PC-9 (cell line): Measurements from ENCODE around the gene CHST12.

Source experiments
- CTCF ChIP-seq: fragments of 200-600 bp; sonication (generic); conservative IDR thresholded peaks from 2 replicates; pipeline ENCODE4 v1.6.1; 2017; ENCODE audit warnings: mixed run types, antibody characterized with exemption, mild to moderate bottlenecking, moderate library complexity
- EZH2 ChIP-seq: fragments of 200-600 bp; sonication (generic); IDR thresholded peaks from 2 replicates; pipeline ENCODE4 v1.8.0; 2017; ENCODE audit warnings: antibody characterized with exemption, low read depth

- no peak for TF ChIP-seq CTCF
- no peak for TF ChIP-seq EZH2
Observed at GRCh38 chr7:2416063-2416462, 12.7 kb downstream of the CHST12 start.
